SK-N-SH (cell line): ENCODE results near the gene CLDN7. TPM values are rescaled to one million over a fixed set of nuclear protein-coding genes. Genes with fewer than 3 reads are reported as not detected.

ENCODE experiments used
- CTCF ChIA-PET: fragments of 300-600, 350-600 bp; formaldehyde crosslinking; extraction: SDS; loops from one replicate; lab custom pipeline; 2021; lab: Yijun Ruan, JAX
- POLR2A ChIA-PET: fragments of 350-600 bp; sonication (Branson Sonifier 250); formaldehyde crosslinking; extraction: SDS; loops from one replicate; lab custom pipeline; 2020; ENCODE audit warnings: antibody characterized with exemption, inconsistent platforms; lab: Yijun Ruan, JAX
- DNase-seq: peaks from one replicate; pipeline ENCODE4 v3.0.0; 2012
- H2AFZ ChIP-seq: fragments of 200-600 bp; sonication (generic); 2 replicates; pipeline ENCODE4 v1.8.1; 2016; ENCODE audit warnings: antibody characterized with exemption, mild to moderate bottlenecking, low read depth
- H3F3A ChIP-seq: fragments of 200-600 bp; sonication (generic); replicated peaks from 2 replicates; pipeline ENCODE3; 2016; ENCODE audit warnings: antibody characterized with exemption, mild to moderate bottlenecking; ENCODE audit not compliant: insufficient read depth
- H3K27ac ChIP-seq, 2 experiments: fragments of 200-500 bp in 1 of 2; fragments of 200-600 bp in 1 of 2; sonication (Bioruptor generic) in 1 of 2; sonication (generic), shearing (Covaris generic) in 1 of 2; 2 replicates each; pipeline versions ENCODE4 v1.5.1 to v1.6.1; 2014 to 2016; ENCODE audit warnings: low read depth in 2 of 2, inconsistent platforms in 1 of 2, low read length in 1 of 2, mild to moderate bottlenecking in 1 of 2, mixed read lengths in 1 of 2
- H3K27me3 ChIP-seq: fragments of 200-600 bp; sonication (generic), shearing (Covaris generic); 2 replicates; pipeline ENCODE4 v1.6.1; 2016; ENCODE audit warnings: mixed run types; ENCODE audit not compliant: insufficient read depth
- H3K36me3 ChIP-seq, 2 experiments: fragments of 200-500 bp in 1 of 2; fragments of 200-600 bp in 1 of 2; sonication (Bioruptor generic) in 1 of 2; sonication (generic) in 1 of 2; replicated peaks in 1 of 2; 2 replicates each; pipeline versions ENCODE3 to v1.5.1; 2014 to 2016; ENCODE audit warnings: low read length in 1 of 2, mild to moderate bottlenecking in 1 of 2; ENCODE audit not compliant: insufficient read depth in 2 of 2, control insufficient read depth in 1 of 2
- H3K4me1 ChIP-seq, 2 experiments: fragments of 200-500 bp in 1 of 2; fragments of 200-600 bp in 1 of 2; sonication (Bioruptor generic) in 1 of 2; sonication (generic), shearing (Covaris generic) in 1 of 2; 2 replicates each; pipeline versions ENCODE4 v1.5.1 to v1.6.1; 2014 to 2016; ENCODE audit warnings: low read depth in 1 of 2, low read length in 1 of 2, mixed run types in 1 of 2; ENCODE audit not compliant: insufficient read depth in 2 of 2, control insufficient read depth in 1 of 2
- H3K4me2 ChIP-seq: fragments of 200-600 bp; sonication (generic), shearing (Covaris generic); 2 replicates; pipeline ENCODE4 v1.6.1; 2017; ENCODE audit warnings: mixed run types
- H3K4me3 ChIP-seq, 2 experiments: fragments of 200-500 bp in 1 of 2; fragments of 200-600 bp in 1 of 2; sonication (Bioruptor generic) in 1 of 2; sonication (generic), shearing (Covaris generic) in 1 of 2; 2 replicates each; pipeline versions ENCODE4 v1.5.1 to v1.8.1; 2014 to 2016; ENCODE audit warnings: low read depth in 2 of 2, inconsistent platforms in 1 of 2, low read length in 1 of 2, mild to moderate bottlenecking in 1 of 2, mixed read lengths in 1 of 2, moderate library complexity in 1 of 2
- H3K79me2 ChIP-seq: fragments of 200-600 bp; sonication (generic); 2 replicates; pipeline ENCODE4 v1.8.1; 2017; ENCODE audit warnings: mild to moderate bottlenecking; ENCODE audit not compliant: insufficient read depth
- H3K9ac ChIP-seq: fragments of 200-600 bp; sonication (generic); 2 replicates; pipeline ENCODE4 v1.6.1; 2017; ENCODE audit warnings: mixed run types
- H3K9me2 ChIP-seq: fragments of 200-600 bp; sonication (generic); 2 replicates; pipeline ENCODE4 v1.6.1; 2017; ENCODE audit warnings: mixed run types
- H3K9me3 ChIP-seq: fragments of 200-600 bp; sonication (generic); 2 replicates; pipeline ENCODE4 v1.6.1; 2017; ENCODE audit warnings: mixed run types, mild to moderate bottlenecking, moderate library complexity
- H4K20me1 ChIP-seq: fragments of 200-600 bp; sonication (generic); 2 replicates; pipeline ENCODE4 v1.6.1; 2017; ENCODE audit warnings: mild to moderate bottlenecking, mixed run types; ENCODE audit not compliant: insufficient read depth
- CHD2 ChIP-seq: fragments of 150-350 bp; IDR thresholded peaks from 2 replicates; pipeline ENCODE4 v1.6.1; 2018; ENCODE audit warnings: low read length; ENCODE audit not compliant: partially characterized antibody
- GATA2 ChIP-seq: sonication (generic); formaldehyde crosslinking; IDR thresholded peaks from 2 replicates; pipeline ENCODE4 v1.5.0; 2020; ENCODE audit warnings: mild to moderate bottlenecking, missing genetic modification reagents
- MAX ChIP-seq: IDR thresholded peaks from 2 replicates; pipeline ENCODE4 v1.4.0; 2012; ENCODE audit warnings: low read depth
- MXI1 ChIP-seq: IDR thresholded peaks from 2 replicates; pipeline ENCODE4 v1.6.1; 2012; ENCODE audit warnings: mild to moderate bottlenecking, low read depth, low read length, improper control_type of control experiment
- NRF1 ChIP-seq: IDR thresholded peaks from 2 replicates; pipeline ENCODE4 v1.6.1; 2012; ENCODE audit warnings: low read depth, mild to moderate bottlenecking, low read length
- RAD21 ChIP-seq: IDR thresholded peaks from 2 replicates; pipeline ENCODE4 v1.6.1; 2012; ENCODE audit warnings: mild to moderate bottlenecking, low read length
- SMC3 ChIP-seq: IDR thresholded peaks from 2 replicates; pipeline ENCODE4 v1.6.1; 2012; ENCODE audit warnings: low read depth, low read length, improper control_type of control experiment
- TCF12 ChIP-seq: IDR thresholded peaks from 2 replicates; pipeline ENCODE4 v1.4.0; 2012
- WGBS: methylation state at CpG from one replicate; pipeline ENCODE4 v1.1.6; 2017; ENCODE audit warnings: low lambda C conversion rate; 5-methylcytosine and 5-hydroxymethylcytosine counted together
- polyA plus RNA-seq, 3 experiments: library from polyadenylated mRNA; depleted of rRNA; stranded (reverse); fragments of >200 nt; gene quantifications; 2 replicates each; pipeline ENCODE4 v1.2.3, GENCODE V29; 2012
- TF ChIP-seq, protein P1 (sequence below): fragments of 200-600 bp; sonication (generic); IDR thresholded peaks from 2 replicates; pipeline ENCODE4 v1.6.1; 2017; ENCODE audit warnings: antibody characterized with exemption, mild to moderate bottlenecking, moderate library complexity
- TF ChIP-seq, protein P2 (sequence below): IDR thresholded peaks from 2 replicates; pipeline ENCODE4 v1.6.1; 2012; ENCODE audit warnings: mild to moderate bottlenecking, low read depth, low read length, moderate library complexity
- TF ChIP-seq, protein P3 (sequence below): fragments of 150-350 bp; IDR thresholded peaks from 2 replicates; pipeline ENCODE4 v1.6.1; 2016; ENCODE audit warnings: mild to moderate bottlenecking, low read depth, low read length

The CLDN7 gene
- polyA plus RNA-seq, 1 of the 3 experiments (the other 2 are of a cell fraction) = 5.0 TPM

GRCh38 chr17:7280519-7281073 lies 18.3 kb upstream of the CLDN7 start:
- Histone ChIP-seq H4K20me1 (no peaks in the 10 kb centered on the region), H3K9me3 (no peaks in the 10 kb centered on the region), H3K9ac (peak overlapping the region; percentile 44; the same call in 1 of the 2 replicates), H3K4me3 (peak overlapping the region; percentile 50 to 64), H2AFZ (peak overlapping the region; percentile 89; the same call in 1 of the 2 replicates), H3K4me1 (peaks cover 6 to 18% of the 10 kb centered on the region in 2 experiments; a peak in 2 of 4 replicates), H3F3A (peaks cover 15% of the 10 kb centered on the region), H3K79me2 (no peaks in the 10 kb centered on the region), H3K36me3 (no peaks in the 10 kb centered on the region), H3K9me2 (no peaks in the 10 kb centered on the region)
- POLR2A ChIA-PET = interaction anchor here (1.2 kb wide), 1 partner anchor 16 kb away, joined by 5 read pairs; no protein-coding TSS in a partner anchor
- 12% methylated on average over 26 of the region's 29 CpGs for WGBS
- CTCF ChIA-PET = interaction anchor here (0.6 to 8.8 kb wide), 18 partner anchors 9 to 103 kb away, joined by 3 to 169 read pairs (median 4); partner anchors contain the start of gene PHF23
- DNase-seq = peak; percentile 84
- TF ChIP-seq, protein P1, sequence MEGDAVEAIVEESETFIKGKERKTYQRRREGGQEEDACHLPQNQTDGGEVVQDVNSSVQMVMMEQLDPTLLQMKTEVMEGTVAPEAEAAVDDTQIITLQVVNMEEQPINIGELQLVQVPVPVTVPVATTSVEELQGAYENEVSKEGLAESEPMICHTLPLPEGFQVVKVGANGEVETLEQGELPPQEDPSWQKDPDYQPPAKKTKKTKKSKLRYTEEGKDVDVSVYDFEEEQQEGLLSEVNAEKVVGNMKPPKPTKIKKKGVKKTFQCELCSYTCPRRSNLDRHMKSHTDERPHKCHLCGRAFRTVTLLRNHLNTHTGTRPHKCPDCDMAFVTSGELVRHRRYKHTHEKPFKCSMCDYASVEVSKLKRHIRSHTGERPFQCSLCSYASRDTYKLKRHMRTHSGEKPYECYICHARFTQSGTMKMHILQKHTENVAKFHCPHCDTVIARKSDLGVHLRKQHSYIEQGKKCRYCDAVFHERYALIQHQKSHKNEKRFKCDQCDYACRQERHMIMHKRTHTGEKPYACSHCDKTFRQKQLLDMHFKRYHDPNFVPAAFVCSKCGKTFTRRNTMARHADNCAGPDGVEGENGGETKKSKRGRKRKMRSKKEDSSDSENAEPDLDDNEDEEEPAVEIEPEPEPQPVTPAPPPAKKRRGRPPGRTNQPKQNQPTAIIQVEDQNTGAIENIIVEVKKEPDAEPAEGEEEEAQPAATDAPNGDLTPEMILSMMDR = peak; percentile 72
- TF ChIP-seq TCF12 (no peak), RAD21 (peak; percentile 93), SMC3 (peak; percentile 91), MAX (peak; percentile 68; the same call in 1 of the 2 replicates), NRF1 (0 out of 2 replicates have a peak, but pooled peaks have one; percentile 27), CHD2 (no peak), MXI1 (peak; percentile 84), GATA2 (no peak)
- TF ChIP-seq, protein P2, sequence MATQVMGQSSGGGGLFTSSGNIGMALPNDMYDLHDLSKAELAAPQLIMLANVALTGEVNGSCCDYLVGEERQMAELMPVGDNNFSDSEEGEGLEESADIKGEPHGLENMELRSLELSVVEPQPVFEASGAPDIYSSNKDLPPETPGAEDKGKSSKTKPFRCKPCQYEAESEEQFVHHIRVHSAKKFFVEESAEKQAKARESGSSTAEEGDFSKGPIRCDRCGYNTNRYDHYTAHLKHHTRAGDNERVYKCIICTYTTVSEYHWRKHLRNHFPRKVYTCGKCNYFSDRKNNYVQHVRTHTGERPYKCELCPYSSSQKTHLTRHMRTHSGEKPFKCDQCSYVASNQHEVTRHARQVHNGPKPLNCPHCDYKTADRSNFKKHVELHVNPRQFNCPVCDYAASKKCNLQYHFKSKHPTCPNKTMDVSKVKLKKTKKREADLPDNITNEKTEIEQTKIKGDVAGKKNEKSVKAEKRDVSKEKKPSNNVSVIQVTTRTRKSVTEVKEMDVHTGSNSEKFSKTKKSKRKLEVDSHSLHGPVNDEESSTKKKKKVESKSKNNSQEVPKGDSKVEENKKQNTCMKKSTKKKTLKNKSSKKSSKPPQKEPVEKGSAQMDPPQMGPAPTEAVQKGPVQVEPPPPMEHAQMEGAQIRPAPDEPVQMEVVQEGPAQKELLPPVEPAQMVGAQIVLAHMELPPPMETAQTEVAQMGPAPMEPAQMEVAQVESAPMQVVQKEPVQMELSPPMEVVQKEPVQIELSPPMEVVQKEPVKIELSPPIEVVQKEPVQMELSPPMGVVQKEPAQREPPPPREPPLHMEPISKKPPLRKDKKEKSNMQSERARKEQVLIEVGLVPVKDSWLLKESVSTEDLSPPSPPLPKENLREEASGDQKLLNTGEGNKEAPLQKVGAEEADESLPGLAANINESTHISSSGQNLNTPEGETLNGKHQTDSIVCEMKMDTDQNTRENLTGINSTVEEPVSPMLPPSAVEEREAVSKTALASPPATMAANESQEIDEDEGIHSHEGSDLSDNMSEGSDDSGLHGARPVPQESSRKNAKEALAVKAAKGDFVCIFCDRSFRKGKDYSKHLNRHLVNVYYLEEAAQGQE = no peak
- TF ChIP-seq, protein P3, sequence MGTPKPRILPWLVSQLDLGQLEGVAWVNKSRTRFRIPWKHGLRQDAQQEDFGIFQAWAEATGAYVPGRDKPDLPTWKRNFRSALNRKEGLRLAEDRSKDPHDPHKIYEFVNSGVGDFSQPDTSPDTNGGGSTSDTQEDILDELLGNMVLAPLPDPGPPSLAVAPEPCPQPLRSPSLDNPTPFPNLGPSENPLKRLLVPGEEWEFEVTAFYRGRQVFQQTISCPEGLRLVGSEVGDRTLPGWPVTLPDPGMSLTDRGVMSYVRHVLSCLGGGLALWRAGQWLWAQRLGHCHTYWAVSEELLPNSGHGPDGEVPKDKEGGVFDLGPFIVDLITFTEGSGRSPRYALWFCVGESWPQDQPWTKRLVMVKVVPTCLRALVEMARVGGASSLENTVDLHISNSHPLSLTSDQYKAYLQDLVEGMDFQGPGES = no peak
- TF ChIP-seq, all 33 proteins: peak for 6
- H3K4me2 ChIP-seq = peak overlapping the region; percentile 95
- no peaks in the 10 kb centered on the region for H3K27me3 ChIP-seq
- peak overlapping the region in 1 of 2 experiments; percentile 52; a peak in 1 of 4 replicates for H3K27ac ChIP-seq
